Measurements from ENCODE around the gene TRAF3.

DNA sequence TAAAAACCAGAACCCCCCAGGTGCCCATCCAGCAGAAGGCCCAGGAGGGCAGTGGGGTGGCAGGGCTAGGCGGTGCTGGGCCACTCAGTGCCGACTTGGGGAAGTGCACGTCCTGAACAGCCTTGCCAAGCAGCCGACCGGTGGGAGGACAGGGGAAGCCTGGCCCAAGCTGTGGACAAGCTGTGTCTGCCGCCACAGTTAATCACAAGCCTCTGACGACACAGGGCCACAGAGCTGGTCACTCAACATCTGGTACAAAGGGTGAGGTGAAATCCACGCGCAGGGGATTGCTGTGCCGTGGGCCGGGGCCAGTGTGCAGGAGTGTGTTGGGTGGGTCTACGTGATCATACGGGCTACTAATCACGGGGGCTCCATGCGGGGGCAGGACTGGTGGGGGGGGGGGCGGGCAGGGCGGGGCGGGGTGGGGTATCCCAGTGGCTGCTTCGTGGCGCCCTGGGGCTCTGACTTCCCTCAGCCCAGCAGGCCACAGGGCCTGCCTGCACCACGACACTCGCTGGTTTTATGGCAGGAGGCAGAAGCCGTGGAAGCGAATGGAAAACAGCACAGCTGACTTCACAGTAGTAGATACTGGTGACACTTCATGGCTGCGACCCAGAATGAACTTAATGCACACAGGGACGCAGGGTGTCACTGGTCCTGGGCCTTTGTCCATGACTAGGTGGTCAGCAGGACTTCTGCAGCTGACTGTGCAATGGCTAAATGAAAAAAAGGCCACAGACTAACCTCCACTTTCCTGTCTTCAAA is 155.4 kb downstream of the TRAF3 start:
- TF ChIP-seq POLR2AphosphoS5 (IDR thresholded peaks at IDR 0.05; ENCODE audit: low read depth, low read length) (no peak), SIN3A (IDR thresholded peaks at IDR 0.05; ENCODE audit: borderline replicate concordance, insufficient read depth, low read length) (no peak), TAF1 (IDR thresholded peaks at IDR 0.05; ENCODE audit: borderline replicate concordance, insufficient read depth, low read length) (no peak)
- TF ChIP-seq, protein P1, sequence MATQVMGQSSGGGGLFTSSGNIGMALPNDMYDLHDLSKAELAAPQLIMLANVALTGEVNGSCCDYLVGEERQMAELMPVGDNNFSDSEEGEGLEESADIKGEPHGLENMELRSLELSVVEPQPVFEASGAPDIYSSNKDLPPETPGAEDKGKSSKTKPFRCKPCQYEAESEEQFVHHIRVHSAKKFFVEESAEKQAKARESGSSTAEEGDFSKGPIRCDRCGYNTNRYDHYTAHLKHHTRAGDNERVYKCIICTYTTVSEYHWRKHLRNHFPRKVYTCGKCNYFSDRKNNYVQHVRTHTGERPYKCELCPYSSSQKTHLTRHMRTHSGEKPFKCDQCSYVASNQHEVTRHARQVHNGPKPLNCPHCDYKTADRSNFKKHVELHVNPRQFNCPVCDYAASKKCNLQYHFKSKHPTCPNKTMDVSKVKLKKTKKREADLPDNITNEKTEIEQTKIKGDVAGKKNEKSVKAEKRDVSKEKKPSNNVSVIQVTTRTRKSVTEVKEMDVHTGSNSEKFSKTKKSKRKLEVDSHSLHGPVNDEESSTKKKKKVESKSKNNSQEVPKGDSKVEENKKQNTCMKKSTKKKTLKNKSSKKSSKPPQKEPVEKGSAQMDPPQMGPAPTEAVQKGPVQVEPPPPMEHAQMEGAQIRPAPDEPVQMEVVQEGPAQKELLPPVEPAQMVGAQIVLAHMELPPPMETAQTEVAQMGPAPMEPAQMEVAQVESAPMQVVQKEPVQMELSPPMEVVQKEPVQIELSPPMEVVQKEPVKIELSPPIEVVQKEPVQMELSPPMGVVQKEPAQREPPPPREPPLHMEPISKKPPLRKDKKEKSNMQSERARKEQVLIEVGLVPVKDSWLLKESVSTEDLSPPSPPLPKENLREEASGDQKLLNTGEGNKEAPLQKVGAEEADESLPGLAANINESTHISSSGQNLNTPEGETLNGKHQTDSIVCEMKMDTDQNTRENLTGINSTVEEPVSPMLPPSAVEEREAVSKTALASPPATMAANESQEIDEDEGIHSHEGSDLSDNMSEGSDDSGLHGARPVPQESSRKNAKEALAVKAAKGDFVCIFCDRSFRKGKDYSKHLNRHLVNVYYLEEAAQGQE (IDR thresholded peaks at IDR 0.05; ENCODE audit: insufficient read depth in 1 of 2, low read depth in 2 of 2, low read length in 2 of 2) = no peak
